Mucosa of stomach (tissue), 1 donor: ENCODE measurements around the gene ARL5A.
"Not testable (repeated sequence)": the region's sequence is repeated elsewhere in the genome, so short reads cannot be mapped to it uniquely, and the experiment has no call there.

Source experiments
- H3K27me3 ChIP-seq: one replicate; pipeline ENCODE4 v1.7.0; 2013; ENCODE audit warnings: mild to moderate bottlenecking, low read length; ENCODE audit not compliant: control insufficient read depth, insufficient read depth
- H3K36me3 ChIP-seq: one replicate; pipeline ENCODE4 v1.7.0; 2013; ENCODE audit warnings: low read length; ENCODE audit not compliant: control insufficient read depth, insufficient read depth
- H3K4me1 ChIP-seq: one replicate; pipeline ENCODE4 v1.7.0; 2013; ENCODE audit warnings: mild to moderate bottlenecking, low read length; ENCODE audit not compliant: control insufficient read depth, insufficient read depth
- H3K4me3 ChIP-seq: one replicate; pipeline ENCODE4 v1.7.0; 2013; ENCODE audit warnings: low read length
- H3K9ac ChIP-seq: one replicate; pipeline ENCODE4 v1.7.0; 2013; ENCODE audit warnings: mild to moderate bottlenecking, low read length, moderate library complexity
- H3K9me3 ChIP-seq: one replicate; pipeline ENCODE4 v1.7.0; 2013; ENCODE audit warnings: mild to moderate bottlenecking, low read length, moderate library complexity; ENCODE audit not compliant: control insufficient read depth
- donor health status: Pancreatic carcinoma.

The ARL5A gene

GRCh38 chr2:151809073-151809383 is 19.2 kb downstream of the ARL5A start:
- no peaks in the 10 kb centered on the region for H3K27me3 ChIP-seq
- H3K36me3 ChIP-seq: no peaks in the 10 kb centered on the region
- no peak overlapping the region for H3K9ac ChIP-seq
- H3K4me1 ChIP-seq: no peaks in the 10 kb centered on the region
- no peak overlapping the region for H3K4me3 ChIP-seq
- no peaks in the 10 kb centered on the region for H3K9me3 ChIP-seq

DNA sequence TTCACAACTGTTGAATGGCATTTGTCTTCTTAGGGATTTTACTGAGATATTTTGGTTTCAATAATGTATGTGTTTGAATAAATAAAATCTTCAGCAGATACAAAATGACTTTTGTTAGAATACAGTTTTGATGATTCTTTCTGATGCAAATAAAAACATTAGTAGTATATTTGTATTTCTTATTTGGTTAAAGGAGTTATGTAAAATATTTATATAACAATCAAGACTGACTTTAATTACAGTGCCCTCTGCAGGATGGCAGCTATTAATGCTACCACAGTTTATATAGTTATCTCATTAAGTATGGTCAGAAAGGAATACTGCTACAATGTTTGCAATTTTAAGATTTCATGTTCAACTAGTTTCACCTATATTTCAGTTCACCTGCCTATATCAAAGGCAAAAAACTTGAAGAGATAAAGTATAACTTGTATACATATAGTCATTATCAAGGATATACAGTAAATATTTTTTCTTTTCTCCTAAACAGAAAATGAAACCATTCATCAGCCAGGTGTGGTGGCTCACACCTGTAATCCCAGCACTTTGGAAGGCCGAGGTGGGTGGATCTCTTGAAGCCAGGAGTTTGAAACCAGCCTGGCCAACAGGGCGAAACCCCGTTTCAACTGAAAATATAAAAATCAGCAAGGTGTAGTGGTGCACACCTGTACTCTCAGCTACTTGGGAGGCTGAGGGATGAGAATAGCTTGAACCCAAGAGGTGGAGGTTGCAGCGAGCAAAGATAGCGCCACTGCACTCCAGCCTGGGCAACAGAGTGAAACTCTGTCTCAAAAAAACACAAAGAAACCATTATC is 19.8 kb downstream of the ARL5A start:
- Histone ChIP-seq H3K9ac (no peak overlapping the region), H3K36me3 (no peaks in the 10 kb centered on the region), H3K4me1 (no peaks in the 10 kb centered on the region), H3K27me3 (no peaks in the 10 kb centered on the region), H3K9me3 (no peaks in the 10 kb centered on the region), H3K4me3 (no peak overlapping the region)

GRCh38 chr2:151805961-151806360 is 22.3 kb downstream of the ARL5A start:
- Histone ChIP-seq H3K4me1 (no peaks in the 10 kb centered on the region), H3K27me3 (no peaks in the 10 kb centered on the region), H3K36me3 (no peaks in the 10 kb centered on the region), H3K9ac (no peak overlapping the region), H3K4me3 (no peak overlapping the region), H3K9me3 (no peaks in the 10 kb centered on the region)

DNA sequence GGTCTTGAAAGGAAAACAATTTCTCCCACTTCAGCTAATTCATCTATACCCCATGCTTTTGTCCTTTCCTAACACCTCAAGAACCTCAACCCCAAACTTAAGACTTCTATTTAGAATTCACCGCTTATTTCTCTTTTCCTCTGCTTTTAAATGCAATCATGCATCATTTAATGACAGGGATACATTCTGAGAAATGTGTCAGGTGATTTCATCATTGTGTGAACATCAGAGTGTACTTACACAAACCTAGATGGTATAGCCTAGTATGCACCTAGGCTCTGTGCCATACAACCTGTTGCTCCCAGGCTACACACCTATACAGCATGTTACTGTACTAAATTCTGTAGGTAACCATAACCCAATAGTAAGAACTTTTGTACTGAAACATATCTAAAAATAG is 22.9 kb downstream of the ARL5A start:
- Histone ChIP-seq H3K9ac (no peak overlapping the region), H3K27me3 (no peaks in the 10 kb centered on the region), H3K4me3 (no peak overlapping the region), H3K4me1 (no peaks in the 10 kb centered on the region), H3K9me3 (no peaks in the 10 kb centered on the region), H3K36me3 (no peaks in the 10 kb centered on the region)

GRCh38 chr2:151803811-151804210 is 24.4 kb downstream of the ARL5A start:
- H3K9me3 ChIP-seq: no peaks in the 10 kb centered on the region
- no peaks in the 10 kb centered on the region for H3K27me3 ChIP-seq
- H3K4me1 ChIP-seq: no peaks in the 10 kb centered on the region
- no peaks in the 10 kb centered on the region for H3K36me3 ChIP-seq
- H3K4me3 ChIP-seq: no peak overlapping the region
- no peak overlapping the region for H3K9ac ChIP-seq

GRCh38 chr2:151802315-151802714 is 25.9 kb downstream of the ARL5A start:
- H3K27me3 ChIP-seq: no peaks in the 10 kb centered on the region
- no peaks in the 10 kb centered on the region for H3K9me3 ChIP-seq
- no peak overlapping the region for H3K4me3 ChIP-seq
- H3K9ac ChIP-seq: no peak overlapping the region
- H3K4me1 ChIP-seq: no peaks in the 10 kb centered on the region
- H3K36me3 ChIP-seq: no peaks in the 10 kb centered on the region

- Histone ChIP-seq H3K9ac (no peak overlapping the region), H3K4me1 (no peaks in the 10 kb centered on the region), H3K36me3 (no peaks in the 10 kb centered on the region), H3K4me3 (no peak overlapping the region), H3K27me3 (no peaks in the 10 kb centered on the region), H3K9me3 (no peaks in the 10 kb centered on the region)
Observed at GRCh38 chr2:151799886-151800292, 28.3 kb downstream of the ARL5A start.

DNA sequence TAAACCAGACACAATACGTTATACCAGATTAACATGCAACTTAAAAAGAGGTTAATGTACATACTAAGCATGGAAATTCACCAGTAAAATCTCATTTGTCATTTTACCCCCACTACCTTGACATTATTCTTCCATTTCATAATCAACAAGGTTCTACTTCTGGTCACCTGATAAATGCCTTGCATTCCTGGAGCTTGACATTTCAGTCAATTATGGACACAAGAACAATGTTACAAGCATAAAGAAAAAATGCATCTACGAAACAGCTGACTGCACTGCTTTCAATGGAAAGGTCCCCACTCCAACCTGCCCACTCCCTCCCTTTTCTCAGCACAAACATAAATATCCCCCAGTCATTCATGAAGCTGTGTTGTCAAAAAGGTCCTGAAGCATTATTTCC is 31.4 kb downstream of the ARL5A start:
- Histone ChIP-seq H3K4me3 (no peak overlapping the region), H3K27me3 (no peaks in the 10 kb centered on the region), H3K9me3 (no peaks in the 10 kb centered on the region), H3K9ac (no peak overlapping the region), H3K36me3 (no peaks in the 10 kb centered on the region), H3K4me1 (no peaks in the 10 kb centered on the region)

DNA sequence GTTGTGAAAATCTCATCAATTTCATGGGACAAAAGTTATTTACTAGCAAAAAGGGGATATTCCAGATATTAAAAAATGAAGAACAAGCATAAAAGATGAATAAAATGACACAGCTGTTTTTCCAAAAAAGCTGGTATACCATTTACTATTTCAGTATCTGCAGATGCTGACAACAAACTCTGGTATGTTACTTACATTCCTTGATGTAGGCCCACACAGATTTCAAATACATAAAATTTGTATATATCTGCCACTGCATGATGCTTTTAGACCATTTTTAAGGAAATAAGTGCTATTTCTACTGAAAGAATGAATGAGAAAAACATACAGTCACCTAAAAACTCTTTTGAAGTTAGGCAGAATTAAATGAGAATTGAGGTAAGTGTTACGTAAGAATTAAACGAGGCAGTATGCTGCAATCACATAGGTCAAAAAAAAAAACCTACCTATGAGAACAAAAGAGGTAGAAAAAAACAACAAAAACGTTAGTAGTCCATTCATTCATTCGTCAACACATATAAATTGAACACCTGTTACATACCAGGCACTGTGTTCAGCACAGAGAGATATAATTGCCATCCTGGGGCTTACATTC is 32.5 kb downstream of the ARL5A start:
- Histone ChIP-seq H3K9ac (no peak overlapping the region), H3K9me3 (no peaks in the 10 kb centered on the region), H3K4me3 (no peak overlapping the region), H3K27me3 (no peaks in the 10 kb centered on the region), H3K4me1 (no peaks in the 10 kb centered on the region), H3K36me3 (no peaks in the 10 kb centered on the region)

GRCh38 chr2:151794422-151794821 is 33.8 kb downstream of the ARL5A start:
- H3K9me3 ChIP-seq, H3K36me3 ChIP-seq, H3K9ac ChIP-seq, H3K4me3 ChIP-seq, H3K27me3 ChIP-seq, H3K4me1 ChIP-seq: not testable (repeated sequence)

DNA sequence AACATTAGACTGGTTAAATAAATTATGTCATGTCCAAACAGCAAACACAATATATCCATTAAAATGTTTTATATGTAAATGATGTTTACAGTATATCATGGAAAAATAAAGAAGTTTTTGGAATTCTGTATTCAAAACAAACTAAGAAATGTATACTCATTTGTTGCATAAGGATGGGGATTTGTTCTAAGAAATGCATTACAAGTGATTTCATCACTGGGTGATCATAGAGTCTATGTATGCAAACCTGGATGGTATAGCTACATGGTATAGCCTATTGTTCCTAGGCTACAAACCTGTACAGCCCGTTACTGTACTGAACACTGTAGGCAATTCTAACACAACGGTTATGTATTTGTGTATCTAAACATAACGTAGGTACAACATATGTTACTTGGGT is 35.1 kb downstream of the ARL5A start:
- H3K9me3 ChIP-seq: no peaks in the 10 kb centered on the region
- H3K9ac ChIP-seq: no peak overlapping the region

GRCh38 chr2:151792589-151792988 is 35.6 kb downstream of the ARL5A start:
- Histone ChIP-seq H3K36me3 (no peaks in the 10 kb centered on the region), H3K9ac (no peak overlapping the region), H3K4me1 (no peaks in the 10 kb centered on the region), H3K4me3 (no peak overlapping the region), H3K9me3 (no peaks in the 10 kb centered on the region), H3K27me3 (no peaks in the 10 kb centered on the region)

More for the DNA sequence above, 35.1 kb downstream of the ARL5A start:
- no peaks in the 10 kb centered on the region for H3K4me1 ChIP-seq
- no peaks in the 10 kb centered on the region for H3K27me3 ChIP-seq
- no peak overlapping the region for H3K4me3 ChIP-seq
- no peaks in the 10 kb centered on the region for H3K36me3 ChIP-seq
